Panc1 (cell line): ENCODE measurements around the gene PSMA6. TPM values are rescaled to one million over a fixed set of nuclear protein-coding genes. Genes with fewer than 3 reads are reported as not detected.
"Not testable (repeated sequence)": the region's sequence is repeated elsewhere in the genome, so short reads cannot be mapped to it uniquely, and the experiment has no call there.

Experiments used
- ATAC-seq: fragments of 200-7000 bp; cut with Tn5 transposase; 2 replicates; pipeline ENCODE4 v1.9.1; 2020; ENCODE audit warnings: mild to moderate bottlenecking, moderate library complexity
- BruUV-seq: library from RNA; stranded (reverse); fragments of 400-500 nt; replicated peaks from 2 replicates; lab custom pipeline; 2021; lab: Mats Ljungman, UMichigan
- CTCF ChIA-PET: fragments of 300-600 bp; sonication (Branson Sonifier 250); formaldehyde crosslinking; loops from one replicate; lab custom pipeline; 2022; ENCODE audit warnings: antibody characterized with exemption; lab: Charles Lee
- POLR2A ChIA-PET: fragments of 300-600 bp; sonication (Branson Sonifier 250); formaldehyde crosslinking; loops from one replicate; lab custom pipeline; 2022; ENCODE audit warnings: antibody characterized with exemption; lab: Charles Lee
- DNase-seq: peaks from one replicate; pipeline ENCODE4 v3.0.0-alpha.2; 2010; ENCODE audit warnings: low read depth, low spot score
- H3K27ac ChIP-seq: 2 replicates; pipeline ENCODE4 v1.5.1; 2011; ENCODE audit warnings: mild to moderate bottlenecking, low read length, inconsistent platforms
- H3K27me3 ChIP-seq: fragments of 200-500 bp; sonication (Bioruptor generic); 2 replicates; pipeline ENCODE4 v1.6.0; 2014; ENCODE audit warnings: low read length, inconsistent platforms; ENCODE audit not compliant: control insufficient read depth, insufficient read depth
- H3K36me3 ChIP-seq: fragments of 200-500 bp; sonication (Bioruptor generic); 2 replicates; pipeline ENCODE4 v1.5.1; 2014; ENCODE audit warnings: inconsistent platforms, mild to moderate bottlenecking, low read length, moderate library complexity; ENCODE audit not compliant: control insufficient read depth, insufficient read depth
- H3K4me1 ChIP-seq: 2 replicates; pipeline ENCODE4 v1.5.1; 2011; ENCODE audit warnings: inconsistent platforms, mild to moderate bottlenecking, low read length, moderate library complexity; ENCODE audit not compliant: control insufficient read depth, insufficient read depth
- H3K4me3 ChIP-seq, 2 experiments: 2 replicates each; pipeline ENCODE4 v1.5.1; 2011 to 2012; ENCODE audit warnings: low read depth in 2 of 2, low read length in 2 of 2, mild to moderate bottlenecking in 2 of 2, inconsistent platforms in 1 of 2, moderate library complexity in 1 of 2
- H3K9me3 ChIP-seq: fragments of 200-500 bp; sonication (Bioruptor generic); 2 replicates; pipeline ENCODE4 v1.5.1; 2014; ENCODE audit warnings: low read depth, mild to moderate bottlenecking, inconsistent platforms, low read length, moderate library complexity; ENCODE audit not compliant: control insufficient read depth, insufficient read depth
- POLR2AphosphoS5 ChIP-seq: IDR thresholded peaks from 2 replicates; pipeline ENCODE4 v1.6.1; 2012; ENCODE audit warnings: mild to moderate bottlenecking, low read depth, low read length, moderate library complexity
- SIN3A ChIP-seq: IDR thresholded peaks from 2 replicates; pipeline ENCODE4 v1.6.1; 2012; ENCODE audit warnings: low read depth, mild to moderate bottlenecking, low read length, moderate library complexity, borderline replicate concordance; ENCODE audit not compliant: insufficient read depth
- TCF7L2 ChIP-seq: IDR thresholded peaks from 2 replicates; pipeline ENCODE4 v1.6.1; 2011; ENCODE audit warnings: mild to moderate bottlenecking, low read depth, low read length, inconsistent platforms
- in situ Hi-C: cut with HindIII; loops from 2 replicates; pipeline ENCODE4 v1.10.0; 2016; ENCODE audit warnings: low sequenced_read_pairs, low pct_unique_long_range_greater_than_20kb
- intact Hi-C: fragments of 100-400 bp; cut with micrococcal nuclease; formaldehyde crosslinking; loops from one replicate; pipeline ENCODE4 v1.10.0; 2022; ENCODE audit not compliant: unreplicated experiment
- total RNA-seq: library from RNA; stranded (reverse); gene quantifications from one replicate; pipeline ENCODE4 v1.2.1, GENCODE V29; 2021; ENCODE audit not compliant: unreplicated experiment
- TF ChIP-seq, protein P1 (sequence below): fragments of 450-650 bp; IDR thresholded peaks from 2 replicates; pipeline ENCODE4 v1.5.1; 2017; ENCODE audit warnings: mild to moderate bottlenecking
- TF ChIP-seq, protein P2 (sequence below), 2 experiments: IDR thresholded peaks; 2 replicates each; pipeline ENCODE4 v1.6.1; 2011 to 2012; ENCODE audit warnings: low read depth in 2 of 2, control low read depth in 1 of 2, low read length in 1 of 2, mild to moderate bottlenecking in 1 of 2, moderate library complexity in 1 of 2; ENCODE audit not compliant: insufficient read depth in 1 of 2

PSMA6 gene
- total RNA-seq, 1 experiment from 2014 or later, result 197 TPM

DNA sequence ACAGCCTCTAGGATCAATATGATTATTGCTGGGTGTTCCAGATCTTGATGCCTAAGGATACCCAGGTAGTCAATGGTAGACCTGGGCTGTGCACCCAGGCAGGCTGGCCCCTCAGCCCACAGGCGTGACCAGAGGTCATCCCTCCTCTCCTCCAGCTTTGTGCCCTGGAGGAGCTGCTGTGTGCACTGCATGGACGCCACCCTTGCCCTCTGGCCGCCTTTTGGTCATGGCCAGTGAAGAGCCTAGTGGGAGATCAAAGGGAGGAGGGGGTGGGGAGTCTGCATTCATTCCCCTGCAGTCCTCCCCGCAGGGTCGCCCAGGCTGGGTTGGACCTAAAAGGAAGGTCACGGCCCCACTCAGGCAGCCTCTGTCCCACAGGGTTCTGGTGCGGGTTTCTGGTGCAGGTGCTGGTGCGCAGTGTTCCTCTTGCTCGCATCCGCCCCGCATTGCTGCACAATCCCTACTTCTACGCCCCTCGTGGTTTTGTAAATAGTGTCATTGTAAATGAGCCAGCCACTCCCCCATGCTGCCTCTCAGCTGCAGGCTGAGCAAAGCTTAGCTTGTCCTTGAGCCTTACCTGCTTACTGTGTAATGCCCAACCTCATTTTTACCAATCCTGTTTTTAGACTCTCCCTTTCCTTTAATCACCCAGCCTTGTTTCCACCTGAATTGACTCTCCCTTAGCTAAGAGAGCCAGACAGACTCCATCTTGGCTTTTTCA is 55.3 kb downstream of the PSMA6 start:
- H3K4me3 ChIP-seq, result peak overlapping the region in 1 of 2 experiments; percentile 8; a peak in 1 of 4 replicates
- no peaks in the 10 kb centered on the region for H3K27me3 ChIP-seq
- BruUV-seq, result no TSS peak
- in situ Hi-C loops (no loop called here), intact Hi-C loops (no loop called here)
- H3K9me3 ChIP-seq, result no peaks in the 10 kb centered on the region
- ATAC-seq, result peak; percentile 91
- DNase-seq, result no peak
- POLR2A ChIA-PET, result interaction anchor here (0.6 kb wide), 1 partner anchor 9 kb away, joined by 7 read pairs; no protein-coding TSS in a partner anchor
- H3K4me1 ChIP-seq, result peaks cover 34% of the 10 kb centered on the region
- CTCF ChIA-PET, result no interaction called here
- TF ChIP-seq POLR2AphosphoS5 (no peak), TCF7L2 (peak; percentile 98)
- no peaks in the 10 kb centered on the region for H3K36me3 ChIP-seq
- peak overlapping the region; percentile 86 for H3K27ac ChIP-seq

DNA sequence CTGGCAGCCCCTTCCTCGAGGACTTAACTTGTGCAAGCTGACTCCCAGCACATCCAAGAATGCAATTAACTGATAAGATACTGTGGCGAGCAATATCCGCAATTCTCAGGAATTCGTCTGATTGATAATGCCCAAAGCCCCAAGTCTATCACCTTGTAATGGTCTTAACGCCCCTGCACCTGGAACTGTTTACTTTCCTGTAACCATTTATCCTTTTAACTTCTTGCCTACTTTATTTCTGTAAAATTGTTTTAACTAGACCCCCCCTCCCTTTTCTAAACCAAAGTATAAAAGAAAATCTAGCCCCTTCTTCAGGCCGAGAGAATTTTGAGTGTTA is 55.8 kb downstream of the PSMA6 start:
- DNase-seq, ATAC-seq, H3K27me3 ChIP-seq, POLR2A ChIA-PET, H3K9me3 ChIP-seq, CTCF ChIA-PET, H3K4me3 ChIP-seq, in situ Hi-C loops, intact Hi-C loops, H3K36me3 ChIP-seq, BruUV-seq: not testable (repeated sequence)
- peak overlapping the region; percentile 86 for H3K27ac ChIP-seq
- H3K4me1 ChIP-seq, result peaks cover 36% of the 10 kb centered on the region

DNA sequence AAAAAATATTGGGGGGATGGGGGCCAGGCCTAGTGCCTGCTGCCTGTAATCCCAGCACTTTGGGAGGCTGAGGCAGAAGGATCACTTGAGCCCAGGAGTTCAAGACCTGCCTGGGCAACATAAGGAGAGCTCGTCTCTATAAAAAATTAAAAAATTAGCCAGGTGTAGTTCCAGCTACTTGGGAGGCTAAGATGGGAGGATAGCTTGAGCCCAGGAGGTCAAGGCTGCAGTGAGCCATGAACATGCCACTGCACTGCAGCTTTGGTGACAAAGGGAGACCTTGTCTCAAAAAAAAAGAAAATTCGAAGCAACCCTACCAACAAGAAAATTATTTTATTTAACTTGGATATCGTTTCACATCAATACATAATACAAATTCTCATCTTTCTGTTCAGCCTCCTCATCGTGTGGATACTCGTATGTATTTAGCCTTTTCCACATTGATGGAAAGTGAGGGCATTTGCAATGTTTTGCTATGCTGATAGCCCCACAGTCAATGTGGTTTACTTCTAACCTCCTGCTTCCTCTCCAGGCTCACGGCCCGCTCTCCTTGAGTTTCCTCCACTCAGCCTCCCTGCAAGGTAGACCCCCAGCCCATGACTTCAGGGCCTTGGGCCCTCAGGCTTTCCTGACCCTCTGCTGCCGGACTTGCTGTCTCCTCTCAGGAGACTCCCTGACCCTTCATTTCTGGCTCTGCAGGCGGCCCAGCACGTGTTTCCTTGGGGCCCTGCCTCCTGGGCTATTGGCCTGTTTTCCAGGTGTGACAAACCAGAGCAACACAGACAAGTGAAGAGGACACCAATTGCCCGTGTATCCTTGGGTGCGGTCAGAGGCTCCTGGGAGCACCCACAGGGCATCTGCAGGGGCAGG is 57.5 kb downstream of the PSMA6 start:
- ChIA-PET POLR2A (no interaction called here), CTCF (no interaction called here)
- intact Hi-C loops, result no loop called here
- no peak overlapping the region for H3K4me3 ChIP-seq
- peaks cover 43% of the 10 kb centered on the region for H3K4me1 ChIP-seq
- ATAC-seq (no peak), DNase-seq (no peak)
- no peaks in the 10 kb centered on the region for H3K27me3 ChIP-seq
- no TSS peak for BruUV-seq
- TF ChIP-seq, protein P1, sequence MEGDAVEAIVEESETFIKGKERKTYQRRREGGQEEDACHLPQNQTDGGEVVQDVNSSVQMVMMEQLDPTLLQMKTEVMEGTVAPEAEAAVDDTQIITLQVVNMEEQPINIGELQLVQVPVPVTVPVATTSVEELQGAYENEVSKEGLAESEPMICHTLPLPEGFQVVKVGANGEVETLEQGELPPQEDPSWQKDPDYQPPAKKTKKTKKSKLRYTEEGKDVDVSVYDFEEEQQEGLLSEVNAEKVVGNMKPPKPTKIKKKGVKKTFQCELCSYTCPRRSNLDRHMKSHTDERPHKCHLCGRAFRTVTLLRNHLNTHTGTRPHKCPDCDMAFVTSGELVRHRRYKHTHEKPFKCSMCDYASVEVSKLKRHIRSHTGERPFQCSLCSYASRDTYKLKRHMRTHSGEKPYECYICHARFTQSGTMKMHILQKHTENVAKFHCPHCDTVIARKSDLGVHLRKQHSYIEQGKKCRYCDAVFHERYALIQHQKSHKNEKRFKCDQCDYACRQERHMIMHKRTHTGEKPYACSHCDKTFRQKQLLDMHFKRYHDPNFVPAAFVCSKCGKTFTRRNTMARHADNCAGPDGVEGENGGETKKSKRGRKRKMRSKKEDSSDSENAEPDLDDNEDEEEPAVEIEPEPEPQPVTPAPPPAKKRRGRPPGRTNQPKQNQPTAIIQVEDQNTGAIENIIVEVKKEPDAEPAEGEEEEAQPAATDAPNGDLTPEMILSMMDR, result no peak
- TF ChIP-seq, protein P2, sequence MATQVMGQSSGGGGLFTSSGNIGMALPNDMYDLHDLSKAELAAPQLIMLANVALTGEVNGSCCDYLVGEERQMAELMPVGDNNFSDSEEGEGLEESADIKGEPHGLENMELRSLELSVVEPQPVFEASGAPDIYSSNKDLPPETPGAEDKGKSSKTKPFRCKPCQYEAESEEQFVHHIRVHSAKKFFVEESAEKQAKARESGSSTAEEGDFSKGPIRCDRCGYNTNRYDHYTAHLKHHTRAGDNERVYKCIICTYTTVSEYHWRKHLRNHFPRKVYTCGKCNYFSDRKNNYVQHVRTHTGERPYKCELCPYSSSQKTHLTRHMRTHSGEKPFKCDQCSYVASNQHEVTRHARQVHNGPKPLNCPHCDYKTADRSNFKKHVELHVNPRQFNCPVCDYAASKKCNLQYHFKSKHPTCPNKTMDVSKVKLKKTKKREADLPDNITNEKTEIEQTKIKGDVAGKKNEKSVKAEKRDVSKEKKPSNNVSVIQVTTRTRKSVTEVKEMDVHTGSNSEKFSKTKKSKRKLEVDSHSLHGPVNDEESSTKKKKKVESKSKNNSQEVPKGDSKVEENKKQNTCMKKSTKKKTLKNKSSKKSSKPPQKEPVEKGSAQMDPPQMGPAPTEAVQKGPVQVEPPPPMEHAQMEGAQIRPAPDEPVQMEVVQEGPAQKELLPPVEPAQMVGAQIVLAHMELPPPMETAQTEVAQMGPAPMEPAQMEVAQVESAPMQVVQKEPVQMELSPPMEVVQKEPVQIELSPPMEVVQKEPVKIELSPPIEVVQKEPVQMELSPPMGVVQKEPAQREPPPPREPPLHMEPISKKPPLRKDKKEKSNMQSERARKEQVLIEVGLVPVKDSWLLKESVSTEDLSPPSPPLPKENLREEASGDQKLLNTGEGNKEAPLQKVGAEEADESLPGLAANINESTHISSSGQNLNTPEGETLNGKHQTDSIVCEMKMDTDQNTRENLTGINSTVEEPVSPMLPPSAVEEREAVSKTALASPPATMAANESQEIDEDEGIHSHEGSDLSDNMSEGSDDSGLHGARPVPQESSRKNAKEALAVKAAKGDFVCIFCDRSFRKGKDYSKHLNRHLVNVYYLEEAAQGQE (IDR thresholded peaks at IDR 0.05; ENCODE audit: insufficient read depth in 1 of 2, low read depth in 2 of 2, low read length in 1 of 2), result no peak
- no peak for TF ChIP-seq POLR2AphosphoS5
- no peak for TF ChIP-seq SIN3A
- no peak for TF ChIP-seq TCF7L2
- in situ Hi-C loops, result no loop called here
- no peaks in the 10 kb centered on the region for H3K36me3 ChIP-seq
- H3K27ac ChIP-seq, result peak overlapping the region; percentile 66; the same call in 1 of the 2 replicates
- H3K9me3 ChIP-seq, result no peaks in the 10 kb centered on the region
